Neuronal stem cell (in vitro differentiated cells): Measurements from ENCODE around the gene SOX13.

Experiments used
- DNase-seq: peaks from one replicate; pipeline ENCODE4 v3.0.0-alpha.2; 2013; ENCODE audit warnings: low spot score
- H2AFZ ChIP-seq: one replicate; pipeline ENCODE4 v1.6.1; 2013; ENCODE audit warnings: mild to moderate bottlenecking, low read length, inconsistent platforms
- H2AK5ac ChIP-seq: 2 replicates; pipeline ENCODE4 v1.6.1; 2013; ENCODE audit warnings: low read depth, mild to moderate bottlenecking, inconsistent platforms, low read length, moderate library complexity, mixed read lengths
- H2BK120ac ChIP-seq: 2 replicates; pipeline ENCODE4 v1.6.1; 2013; ENCODE audit warnings: low read depth, mild to moderate bottlenecking, inconsistent platforms, low read length, moderate library complexity, mixed read lengths
- H2BK12ac ChIP-seq: one replicate; pipeline ENCODE4 v1.6.1; 2013; ENCODE audit warnings: low read length, inconsistent platforms
- H2BK15ac ChIP-seq: 2 replicates; pipeline ENCODE4 v1.6.1; 2013; ENCODE audit warnings: mild to moderate bottlenecking, low read length, inconsistent platforms, mixed read lengths
- H2BK5ac ChIP-seq: one replicate; pipeline ENCODE4 v1.6.1; 2013; ENCODE audit warnings: inconsistent platforms, mild to moderate bottlenecking, low read length, moderate library complexity
- H3K14ac ChIP-seq: one replicate; pipeline ENCODE4 v1.6.1; 2013; ENCODE audit warnings: low read length, inconsistent platforms
- H3K18ac ChIP-seq: 2 replicates; pipeline ENCODE4 v1.6.1; 2013; ENCODE audit warnings: low read length, inconsistent platforms
- H3K23ac ChIP-seq: 2 replicates; pipeline ENCODE4 v1.6.1; 2013; ENCODE audit warnings: low read depth, mild to moderate bottlenecking, mixed read lengths, low read length, inconsistent platforms; ENCODE audit not compliant: poor library complexity
- H3K27ac ChIP-seq: replicated peaks from 3 replicates; pipeline ENCODE4 v1.5.1; 2013; ENCODE audit warnings: low read length, inconsistent platforms
- H3K27me3 ChIP-seq, 3 experiments: 2 replicates each; pipeline ENCODE4 v1.6.1; 2013; ENCODE audit warnings: low read length in 3 of 3, mild to moderate bottlenecking in 2 of 3, inconsistent platforms in 1 of 3, low read depth in 1 of 3, mixed read lengths in 1 of 3, moderate library complexity in 1 of 3; ENCODE audit not compliant: control insufficient read depth in 3 of 3, insufficient read depth in 3 of 3
- H3K36me3 ChIP-seq, 2 donors: replicated peaks in 1 of 2; 2 replicates each; pipeline ENCODE4 v1.6.1; 2013; ENCODE audit warnings: low read length in 2 of 2; ENCODE audit not compliant: control insufficient read depth in 2 of 2, insufficient read depth in 2 of 2
- H3K4ac ChIP-seq: 2 replicates; pipeline ENCODE4 v1.6.1; 2013; ENCODE audit warnings: inconsistent platforms, mild to moderate bottlenecking, low read length, moderate library complexity
- H3K4me1 ChIP-seq, 2 donors: 1 replicate in 1 of 2; 2 replicates in 1 of 2; pipeline ENCODE4 v1.6.1; 2013; ENCODE audit warnings: low read length in 2 of 2, low read depth in 1 of 2; ENCODE audit not compliant: control insufficient read depth in 2 of 2, insufficient read depth in 1 of 2
- H3K4me2 ChIP-seq: one replicate; pipeline ENCODE4 v1.6.1; 2013; ENCODE audit warnings: mild to moderate bottlenecking, low read length, inconsistent platforms; ENCODE audit not compliant: insufficient read depth, poor library complexity, severe bottlenecking
- H3K4me3 ChIP-seq, 2 donors: 2 replicates each; pipeline ENCODE4 v1.5.1; 2013; ENCODE audit warnings: low read length in 2 of 2, mild to moderate bottlenecking in 2 of 2, inconsistent platforms in 1 of 2, moderate library complexity in 1 of 2
- H3K79me1 ChIP-seq: one replicate; pipeline ENCODE4 v1.6.1; 2013; ENCODE audit warnings: low read depth, mild to moderate bottlenecking, inconsistent platforms, low read length, moderate library complexity
- H3K9ac ChIP-seq: one replicate; pipeline ENCODE4 v1.6.1; 2013; ENCODE audit warnings: mild to moderate bottlenecking, low read depth, low read length, inconsistent platforms; ENCODE audit not compliant: poor library complexity
- H3K9me3 ChIP-seq, 2 donors: replicated peaks in 1 of 2; 2 replicates each; pipeline versions ENCODE3 to v1.6.1; 2013; ENCODE audit warnings: low read length in 2 of 2, mild to moderate bottlenecking in 2 of 2, inconsistent platforms in 1 of 2, low read depth in 1 of 2, mixed read lengths in 1 of 2, moderate library complexity in 1 of 2; ENCODE audit not compliant: control insufficient read depth in 2 of 2, insufficient read depth in 1 of 2
- H4K8ac ChIP-seq: one replicate; pipeline ENCODE4 v1.6.1; 2013; ENCODE audit warnings: low read depth, mild to moderate bottlenecking, inconsistent platforms, low read length, moderate library complexity
- H4K91ac ChIP-seq: one replicate; pipeline ENCODE4 v1.6.1; 2013; ENCODE audit warnings: low read length, low read depth, mild to moderate bottlenecking, inconsistent platforms; ENCODE audit not compliant: poor library complexity
- WGBS, 2 donors: extraction: QIAGEN DNeasy Blood & Tissue Kit; methylation state at CpG; one replicate each; pipeline ENCODE4 v1.1.7; 2013; ENCODE audit warnings: missing lambda C conversion rate in 2 of 2, mixed read lengths in 1 of 2; ENCODE audit not compliant: insufficient read length in 2 of 2, insufficient replicate concordance in 1 of 2; ENCODE audit errors: extremely low coverage in 2 of 2; 5-methylcytosine and 5-hydroxymethylcytosine counted together

Gene SOX13

DNA sequence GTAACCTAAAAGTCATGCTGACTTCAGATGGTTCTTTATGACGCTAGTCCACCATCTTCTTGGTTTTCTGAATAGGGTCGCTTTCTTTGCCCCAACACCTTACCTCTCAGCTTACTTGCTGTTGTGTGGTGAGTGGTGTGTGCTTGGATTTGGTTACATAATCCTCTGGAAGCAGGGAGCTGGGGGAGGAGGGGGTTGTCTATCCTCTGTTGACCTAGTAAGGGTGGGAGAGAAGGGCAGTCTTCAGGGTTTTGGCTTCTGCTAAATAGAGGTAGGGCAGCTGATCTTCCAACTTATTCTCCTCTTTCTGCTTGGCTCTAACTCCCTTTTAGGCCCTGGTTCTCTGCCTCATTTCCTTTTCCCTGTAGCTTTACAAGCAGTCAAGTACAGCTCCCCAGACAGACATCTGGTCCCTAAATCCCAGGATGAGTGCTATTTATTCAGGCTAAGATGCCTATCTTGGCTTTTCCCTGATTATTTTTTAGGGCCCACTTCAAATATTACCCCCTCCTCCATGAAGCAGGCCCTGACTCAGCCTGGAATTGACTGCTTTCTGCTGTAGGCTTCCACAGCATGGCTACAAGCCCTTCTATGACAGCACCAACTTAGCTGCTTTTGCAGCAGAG lies 99.6 kb downstream of the SOX13 start:
- no peak overlapping the region for H2BK120ac ChIP-seq
- H3K14ac ChIP-seq = no peak overlapping the region
- H2BK12ac ChIP-seq = no peak overlapping the region
- H2AFZ ChIP-seq = no peak overlapping the region
- H4K8ac ChIP-seq = no peak overlapping the region
- H2AK5ac ChIP-seq = no peak overlapping the region
- H2BK5ac ChIP-seq = no peak overlapping the region
- H2BK15ac ChIP-seq = no peak overlapping the region
- peaks cover 0 to 41% (median 0%) of the 10 kb centered on the region in 3 experiments for H3K27me3 ChIP-seq
- peaks cover 2 to 18% of the 10 kb centered on the region in 2 donors for H3K9me3 ChIP-seq
- H4K91ac ChIP-seq = no peak overlapping the region
- no peaks in the 10 kb centered on the region for H3K79me1 ChIP-seq
- H3K4me1 ChIP-seq = peaks cover 0 to 2% of the 10 kb centered on the region in 2 donors
- H3K23ac ChIP-seq = no peak overlapping the region
- H3K27ac ChIP-seq = no peak overlapping the region
- no peak overlapping the region for H3K4me2 ChIP-seq
- H3K9ac ChIP-seq = no peak overlapping the region
- no peaks in the 10 kb centered on the region for H3K36me3 ChIP-seq
- H3K18ac ChIP-seq = no peak overlapping the region
- no peak overlapping the region for H3K4me3 ChIP-seq
- H3K4ac ChIP-seq = no peak overlapping the region
- no peak for DNase-seq
- no CpG with 5 or more reads among the region's 2 CpGs for WGBS, 2 donors

DNA sequence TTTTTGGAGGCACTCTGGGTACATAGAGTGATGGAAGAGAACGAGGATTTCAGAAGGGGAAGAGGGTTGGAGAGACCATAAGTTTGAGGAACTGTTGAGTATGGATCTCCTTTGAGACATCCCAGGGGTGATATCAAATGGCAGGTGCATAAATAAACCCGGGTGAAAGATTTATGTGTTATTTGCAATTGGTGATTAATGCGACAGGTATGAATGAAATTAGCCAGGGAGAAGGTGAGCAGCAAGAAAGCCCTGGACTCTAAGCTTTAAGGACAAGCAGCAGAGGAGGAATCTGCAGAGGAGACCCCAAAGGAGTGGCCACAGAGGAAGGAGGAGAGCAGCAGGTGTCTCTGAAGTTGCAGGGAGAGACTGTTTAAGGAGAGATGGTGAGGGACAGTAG lies 102.0 kb downstream of the SOX13 start:
- Histone ChIP-seq H3K36me3 (no peaks in the 10 kb centered on the region), H3K4me2 (no peak overlapping the region), H2BK120ac (no peak overlapping the region), H3K27ac (no peak overlapping the region), H3K4me3 (no peak overlapping the region), H2BK5ac (no peak overlapping the region), H3K9me3 (peaks cover 0 to 9% of the 10 kb centered on the region in 2 donors), H2AK5ac (no peak overlapping the region), H4K8ac (no peak overlapping the region), H3K9ac (no peak overlapping the region), H2AFZ (no peak overlapping the region), H2BK12ac (no peak overlapping the region), H4K91ac (no peak overlapping the region), H3K4ac (no peak overlapping the region), H3K79me1 (no peaks in the 10 kb centered on the region), H3K27me3 (peaks cover 0 to 54% (median 0%) of the 10 kb centered on the region in 3 experiments), H3K23ac (no peak overlapping the region), H3K14ac (no peak overlapping the region), H3K4me1 (peaks cover 0 to 2% of the 10 kb centered on the region in 2 donors), H3K18ac (no peak overlapping the region), H2BK15ac (no peak overlapping the region)
- WGBS, 2 donors = 100% methylated on average over 1 of the region's 3 CpGs; no CpG with 5 or more reads in 1 of the 2 donors
- no peak for DNase-seq

DNA sequence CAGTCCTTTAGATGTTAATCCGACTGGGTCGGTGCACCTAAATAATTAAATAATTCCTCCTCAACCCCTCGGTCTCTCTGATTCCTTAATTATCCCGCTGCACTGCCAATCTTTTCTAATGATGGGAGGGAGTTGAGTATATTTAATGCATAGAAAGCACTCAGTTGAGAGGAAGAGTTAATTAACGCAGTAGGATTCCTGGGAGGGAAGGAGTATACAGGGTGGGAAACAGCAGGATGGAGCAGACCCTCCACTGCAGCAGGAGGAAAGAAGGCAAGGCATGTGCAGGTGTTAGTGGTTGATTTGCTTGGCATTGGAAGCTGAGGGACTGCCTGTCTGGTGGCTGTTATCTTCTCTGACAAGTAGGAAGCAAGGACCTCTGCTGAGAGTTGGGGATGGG lies 103.1 kb downstream of the SOX13 start:
- no peak overlapping the region for H3K4me3 ChIP-seq
- H3K9me3 ChIP-seq = no peaks in the 10 kb centered on the region
- H3K9ac ChIP-seq = no peak overlapping the region
- no peak overlapping the region for H2AFZ ChIP-seq
- no peak overlapping the region for H2BK12ac ChIP-seq
- no peak overlapping the region for H3K27ac ChIP-seq
- H3K4me1 ChIP-seq = peaks cover 0 to 2% of the 10 kb centered on the region in 2 donors
- no peaks in the 10 kb centered on the region for H3K79me1 ChIP-seq
- no peak overlapping the region for H3K18ac ChIP-seq
- H2BK5ac ChIP-seq = no peak overlapping the region
- no peak overlapping the region for H3K23ac ChIP-seq
- H2BK15ac ChIP-seq = no peak overlapping the region
- no peak overlapping the region for H3K4me2 ChIP-seq
- H3K14ac ChIP-seq = no peak overlapping the region
- no CpG with 5 or more reads among the region's 5 CpGs for WGBS, 2 donors
- no peaks in the 10 kb centered on the region for H3K36me3 ChIP-seq
- no peak overlapping the region for H4K91ac ChIP-seq
- H2AK5ac ChIP-seq = no peak overlapping the region
- no peak overlapping the region for H4K8ac ChIP-seq
- peaks cover 0 to 54% (median 0%) of the 10 kb centered on the region in 3 experiments for H3K27me3 ChIP-seq
- H3K4ac ChIP-seq = no peak overlapping the region
- H2BK120ac ChIP-seq = no peak overlapping the region
- no peak for DNase-seq

DNA sequence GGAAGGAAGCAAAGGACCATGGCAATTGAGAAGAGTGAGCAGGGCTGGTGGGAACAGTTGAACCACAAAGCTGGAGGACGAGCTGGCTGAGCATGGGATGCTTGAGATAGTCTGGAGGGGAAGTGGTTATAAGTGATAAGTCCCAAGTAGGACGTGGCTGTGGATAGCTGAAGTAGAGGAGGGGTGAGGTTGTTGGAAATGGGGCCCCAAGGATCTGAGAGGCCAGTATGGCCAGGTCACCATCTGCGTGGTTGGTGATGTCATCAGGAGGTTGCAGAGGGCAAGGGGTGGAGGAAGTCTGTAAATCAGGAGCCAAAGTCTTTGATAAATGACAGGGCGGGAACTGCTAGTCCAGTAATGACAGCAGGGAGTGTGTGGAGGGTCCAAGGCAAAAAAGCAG lies 104.2 kb downstream of the SOX13 start:
- H3K79me1 ChIP-seq = no peaks in the 10 kb centered on the region
- no peak overlapping the region for H2BK5ac ChIP-seq
- H2AK5ac ChIP-seq = no peak overlapping the region
- no peak for DNase-seq
- no peak overlapping the region for H2BK120ac ChIP-seq
- H3K9ac ChIP-seq = no peak overlapping the region
- peaks cover 0 to 57% (median 0%) of the 10 kb centered on the region in 3 experiments for H3K27me3 ChIP-seq
- H2BK15ac ChIP-seq = no peak overlapping the region
- H3K9me3 ChIP-seq = no peaks in the 10 kb centered on the region
- H3K14ac ChIP-seq = no peak overlapping the region
- no peak overlapping the region for H4K91ac ChIP-seq
- H3K27ac ChIP-seq = no peak overlapping the region
- WGBS, 2 donors = no CpG with 5 or more reads among the region's 4 CpGs
- no peak overlapping the region for H3K4ac ChIP-seq
- no peak overlapping the region for H3K18ac ChIP-seq
- no peak overlapping the region for H3K4me3 ChIP-seq
- peaks cover 0 to 2% of the 10 kb centered on the region in 2 donors for H3K4me1 ChIP-seq
- no peak overlapping the region for H2BK12ac ChIP-seq
- no peak overlapping the region for H3K4me2 ChIP-seq
- no peak overlapping the region for H3K23ac ChIP-seq
- H3K36me3 ChIP-seq = no peaks in the 10 kb centered on the region
- no peak overlapping the region for H2AFZ ChIP-seq
- H4K8ac ChIP-seq = no peak overlapping the region
